Left renal pelvis (tissue), 4 donors: ENCODE results near the gene IRGC. TPM values are rescaled to one million over a fixed set of nuclear protein-coding genes. Genes with fewer than 3 reads are reported as not detected.

Experiments
- polyA plus RNA-seq, 4 donors: library from polyadenylated mRNA; unstranded; fragments of 120-200 nt; gene quantifications; one replicate each; pipeline ENCODE4 v1.2.1, GENCODE V29; 2013; ENCODE audit not compliant: insufficient read length in 4 of 4

The IRGC gene
- polyA plus RNA-seq, 4 donors: not detected

Other genes starting within 250 kb of the IRGC start
- gene PHLDB3, start 211.3 kb upstream of the IRGC start, polyA plus RNA-seq: 10 to 100 TPM in 1 of 4 donors, 1 to 10 TPM in 3; 6.2 to 11.6 (median 8.2) TPM
- 10 to 100 TPM; 22.2 to 30.4 (median 25.6) TPM for gene ETHE1, start 188.9 kb upstream of the IRGC start, polyA plus RNA-seq
- gene ZNF575, start 182.9 kb upstream of the IRGC start, polyA plus RNA-seq: 1 to 10 TPM; 2.1 to 5.8 (median 2.4) TPM
- gene XRCC1, start 140.5 kb upstream of the IRGC start, polyA plus RNA-seq: 10 to 100 TPM; 49.1 to 67.6 (median 57.3) TPM
- 10 to 100 TPM; 15.6 to 21.0 (median 18.8) TPM for gene PINLYP, start 140.3 kb upstream of the IRGC start, polyA plus RNA-seq
- gene IRGQ, start 119.9 kb upstream of the IRGC start, polyA plus RNA-seq: 10 to 100 TPM; 12.0 to 22.0 (median 17.2) TPM
- gene ZNF576, start 119.5 kb upstream of the IRGC start, polyA plus RNA-seq: 10 to 100 TPM in 3 of 4 donors, 1 to 10 TPM in 1; 9.8 to 12.5 (median 11.2) TPM
- gene SRRM5, start 104.0 kb upstream of the IRGC start, polyA plus RNA-seq: 1 to 10 TPM in 2 of 4 donors, under 1 TPM in 2; 0.41 to 2.3 (median 1.2) TPM
- gene ZNF428, start 96.4 kb upstream of the IRGC start, polyA plus RNA-seq: 100 to 1,000 TPM in 1 of 4 donors, 10 to 100 TPM in 3; 75.2 to 118 (median 83.7) TPM
- 10 to 100 TPM; 30.7 to 54.3 (median 43.1) TPM for gene CADM4, start 76.2 kb upstream of the IRGC start, polyA plus RNA-seq
- gene PLAUR, start 45.9 kb upstream of the IRGC start, polyA plus RNA-seq: 10 to 100 TPM in 3 of 4 donors, 1 to 10 TPM in 1; 6.2 to 12.8 (median 10.6) TPM
- 10 to 100 TPM; 39.9 to 67.8 (median 46.7) TPM for gene SMG9, start 38.9 kb downstream of the IRGC start, polyA plus RNA-seq
- 1 to 10 TPM in 3 of 4 donors, under 1 TPM in 1; 0.96 to 3.4 (median 1.5) TPM for gene KCNN4, start 64.9 kb downstream of the IRGC start, polyA plus RNA-seq
- under 1 TPM; 0.24 to 0.58 (median 0.42) TPM for gene LYPD5, start 86.4 kb downstream of the IRGC start, polyA plus RNA-seq
- gene ZNF283, start 111.2 kb downstream of the IRGC start, polyA plus RNA-seq: 10 to 100 TPM; 11.4 to 21.8 (median 13.6) TPM
- 10 to 100 TPM; 10.5 to 14.2 (median 11.8) TPM for gene ZNF404, start 167.9 kb downstream of the IRGC start, polyA plus RNA-seq
- gene ZNF45, start 219.2 kb downstream of the IRGC start, polyA plus RNA-seq: 10 to 100 TPM; 25.2 to 30.3 (median 27.8) TPM
- 1 to 10 TPM; 5.4 to 7.9 (median 6.3) TPM for gene ZNF221, start 235.2 kb downstream of the IRGC start, polyA plus RNA-seq